Measurements from ENCODE around the gene CHMP3.
"Not testable (repeated sequence)": the region's sequence is repeated elsewhere in the genome, so short reads cannot be mapped to it uniquely, and the experiment has no call there.

DNA sequence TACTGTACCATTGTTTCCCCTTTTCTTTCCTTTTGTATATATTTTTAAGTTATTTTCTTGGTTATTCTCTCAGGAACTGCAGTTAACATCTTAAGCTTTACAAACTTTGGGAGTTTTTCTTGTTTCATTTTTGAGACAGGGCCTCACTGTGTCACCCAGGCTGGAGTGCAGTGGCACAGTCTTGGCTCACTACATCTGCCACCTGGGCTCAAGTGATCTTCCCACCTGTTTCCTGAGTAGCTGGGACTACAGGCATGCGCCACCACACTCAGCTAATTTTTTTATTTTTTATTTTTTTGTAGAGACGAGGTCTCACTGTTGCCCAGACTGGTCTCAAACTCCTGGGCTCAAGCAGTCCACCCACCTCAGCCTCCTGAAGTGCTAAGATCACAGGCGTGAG, 66.9 kb downstream of the CHMP3 start:
- not testable (repeated sequence) for TF ChIP-seq MAFK (conservative IDR thresholded peaks at IDR 0.05 in 1 of 2, IDR thresholded peaks at IDR 0.05 in 1 of 2; ENCODE audit: low read length in 2 of 2); ZNF34 (CRISPR knock-in tag; IDR thresholded peaks at IDR 0.05; ENCODE audit: borderline replicate concordance)

Measured in HepG2 (cell line).